COLO668 (cell line): ENCODE results near the gene EXOC3L1.

Source experiments
- DNase-seq: peaks from one replicate; lab custom pipeline; 2025; ENCODE audit not compliant: unreplicated experiment; lab: John Stamatoyannopoulos, UW

EXOC3L1 gene

DNA sequence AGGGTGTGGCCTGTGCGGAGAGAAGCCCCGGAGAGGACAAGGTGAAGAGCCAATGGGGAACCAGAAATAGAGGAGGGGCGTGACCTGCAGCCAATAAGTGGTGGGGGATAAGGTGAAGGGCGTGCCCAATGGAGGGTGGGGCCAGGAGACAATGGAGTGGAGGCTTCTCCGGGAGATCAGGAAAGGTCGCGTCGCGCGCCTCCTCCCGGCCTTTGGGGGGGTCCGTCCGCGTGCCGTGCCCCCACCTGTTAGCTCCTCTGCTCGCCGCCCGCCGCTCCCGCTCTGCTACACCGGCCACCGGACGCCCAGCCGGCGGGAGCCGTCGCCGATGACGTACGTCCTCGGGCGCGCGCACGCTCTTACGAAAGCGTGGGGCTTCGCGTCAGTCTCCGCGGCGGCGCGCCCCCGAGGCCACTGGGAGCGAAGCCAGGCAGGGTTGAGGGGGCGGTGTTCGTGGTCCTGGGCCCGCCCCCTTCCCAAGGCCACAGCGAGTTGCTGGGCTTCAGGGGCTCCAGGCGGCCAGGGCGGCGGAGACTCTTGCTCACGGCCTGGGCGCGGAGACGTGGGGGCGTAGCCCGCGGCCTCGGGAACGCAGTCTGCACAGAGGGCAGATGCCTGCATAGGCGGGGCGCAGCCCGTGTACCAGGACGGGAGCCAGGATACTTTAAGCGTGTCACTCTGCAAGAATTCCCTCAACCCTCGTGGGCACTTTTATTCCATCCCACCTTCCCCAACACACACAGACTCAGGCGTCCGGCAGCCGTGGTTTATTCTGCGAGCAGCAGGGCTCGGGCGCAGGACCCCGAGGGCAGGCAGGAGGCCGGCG lies 6.1 kb downstream of the EXOC3L1 start, which contains the start of gene MATCAP1:
Gene MATCAP1, minus strand, starts transcription at position 337 of the 826 bp plus-strand sequence. CDS start 3,353 bp downstream, outside the sequence.
- peak; percentile 98 for DNase-seq

DNA sequence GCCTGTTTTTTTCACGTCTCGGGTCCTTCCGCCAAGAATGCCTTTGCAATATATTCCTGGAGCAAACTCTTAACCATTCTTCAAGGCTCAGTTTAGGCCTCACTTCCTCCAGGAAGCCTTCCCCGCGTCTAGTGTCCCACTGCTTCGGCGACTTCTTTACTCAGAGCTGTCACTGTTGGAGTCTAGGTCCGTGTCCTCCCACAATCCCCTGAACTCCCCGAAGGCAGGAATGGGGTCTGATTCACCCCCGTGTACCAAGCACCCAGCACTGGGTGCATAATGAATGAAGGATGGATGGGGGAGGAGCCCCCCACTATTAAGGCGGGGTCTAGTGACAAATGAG lies 6.7 kb downstream of the EXOC3L1 start:
- DNase-seq = no peak

DNA sequence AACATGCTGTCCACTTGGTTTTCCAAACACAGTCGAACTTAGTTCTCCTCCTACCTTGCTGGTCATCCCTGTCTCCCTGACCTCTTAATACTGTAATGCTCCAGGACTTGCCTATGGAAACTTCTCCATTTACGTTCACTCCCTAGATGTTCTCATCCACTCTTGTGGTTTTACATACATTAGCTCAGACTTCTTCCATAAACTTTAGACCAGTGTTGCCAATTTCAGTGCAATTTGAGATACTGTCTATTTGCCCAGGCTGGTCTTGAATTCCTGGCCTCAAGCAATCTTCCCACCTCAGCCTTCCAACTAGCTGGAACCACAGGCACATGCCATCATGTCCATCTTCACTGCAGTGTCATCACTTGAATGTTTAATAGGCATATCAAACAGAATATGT lies 7.6 kb downstream of the EXOC3L1 start:
- no peak for DNase-seq

DNA sequence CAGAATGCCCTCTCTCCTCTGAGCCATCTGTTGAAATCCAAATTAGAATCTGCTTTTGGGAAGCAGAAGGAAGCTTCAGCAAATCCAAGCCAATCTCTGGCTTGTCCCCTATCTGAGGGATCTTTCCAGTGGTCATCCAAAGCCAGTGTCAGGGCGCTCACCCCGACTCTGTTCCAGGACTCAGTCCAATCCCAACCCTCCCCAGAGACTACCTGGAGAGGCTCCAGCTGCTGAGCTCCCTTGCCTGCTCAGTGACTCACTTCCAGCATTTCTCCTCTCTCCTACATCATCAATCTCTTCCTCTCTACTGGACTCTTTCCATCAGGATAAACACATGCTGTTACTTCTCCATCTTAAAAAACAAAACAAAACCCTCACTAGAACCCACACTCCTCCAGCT lies 8.6 kb downstream of the EXOC3L1 start:
- no peak for DNase-seq

DNA sequence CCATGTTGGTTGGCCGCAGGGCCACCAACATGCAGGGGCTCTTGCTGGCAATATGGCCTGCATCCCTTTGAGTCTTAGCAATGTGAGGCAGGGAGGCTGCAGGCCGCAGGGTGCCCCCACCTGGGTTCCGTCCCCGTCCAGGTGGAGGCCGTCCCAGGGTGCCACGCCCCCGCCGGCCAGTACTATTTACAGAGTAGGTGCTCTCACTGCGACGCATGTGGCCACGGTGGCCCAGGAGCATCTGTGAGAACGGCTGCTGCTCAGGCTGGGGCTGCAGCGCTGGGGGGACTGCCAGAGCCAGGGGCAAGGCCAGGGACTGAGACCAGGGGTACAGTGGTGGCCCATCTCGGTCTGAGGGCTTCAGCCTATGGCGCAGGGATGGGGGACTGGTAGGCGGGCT lies 9.8 kb downstream of the EXOC3L1 start:
- no peak for DNase-seq

DNA sequence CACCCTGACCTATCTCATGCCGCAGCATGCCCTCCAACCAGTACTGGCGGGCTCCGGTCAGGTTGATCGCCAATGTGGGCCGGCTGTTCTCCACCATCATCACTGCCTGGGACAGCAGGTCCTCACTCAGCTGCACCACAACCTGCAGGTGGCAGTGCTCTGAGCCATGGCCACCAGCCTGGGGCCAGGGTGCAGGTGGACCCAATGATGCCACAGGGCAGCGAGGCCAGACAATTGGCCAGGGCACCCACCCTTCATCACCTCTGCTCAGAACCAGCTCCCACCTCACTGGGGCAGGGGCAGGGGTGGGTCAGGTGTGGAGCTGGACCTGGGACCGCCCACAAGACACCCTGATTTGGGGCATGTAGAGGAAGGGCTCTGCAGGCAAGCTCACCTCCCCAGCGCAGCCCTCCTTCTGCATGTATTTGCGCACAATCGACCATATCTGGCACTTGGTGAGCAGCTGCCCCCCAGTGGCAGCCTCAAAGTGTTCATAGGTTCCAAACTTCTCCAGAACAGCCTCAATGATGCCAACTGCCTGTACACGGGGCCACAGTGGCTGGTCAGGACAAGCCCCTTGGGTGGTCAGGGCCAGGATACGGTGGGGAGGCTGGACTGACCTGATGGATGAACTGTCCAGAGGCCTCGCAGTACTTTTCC lies 10.4 kb downstream of the EXOC3L1 start:
- peak; percentile 24 for DNase-seq

DNA sequence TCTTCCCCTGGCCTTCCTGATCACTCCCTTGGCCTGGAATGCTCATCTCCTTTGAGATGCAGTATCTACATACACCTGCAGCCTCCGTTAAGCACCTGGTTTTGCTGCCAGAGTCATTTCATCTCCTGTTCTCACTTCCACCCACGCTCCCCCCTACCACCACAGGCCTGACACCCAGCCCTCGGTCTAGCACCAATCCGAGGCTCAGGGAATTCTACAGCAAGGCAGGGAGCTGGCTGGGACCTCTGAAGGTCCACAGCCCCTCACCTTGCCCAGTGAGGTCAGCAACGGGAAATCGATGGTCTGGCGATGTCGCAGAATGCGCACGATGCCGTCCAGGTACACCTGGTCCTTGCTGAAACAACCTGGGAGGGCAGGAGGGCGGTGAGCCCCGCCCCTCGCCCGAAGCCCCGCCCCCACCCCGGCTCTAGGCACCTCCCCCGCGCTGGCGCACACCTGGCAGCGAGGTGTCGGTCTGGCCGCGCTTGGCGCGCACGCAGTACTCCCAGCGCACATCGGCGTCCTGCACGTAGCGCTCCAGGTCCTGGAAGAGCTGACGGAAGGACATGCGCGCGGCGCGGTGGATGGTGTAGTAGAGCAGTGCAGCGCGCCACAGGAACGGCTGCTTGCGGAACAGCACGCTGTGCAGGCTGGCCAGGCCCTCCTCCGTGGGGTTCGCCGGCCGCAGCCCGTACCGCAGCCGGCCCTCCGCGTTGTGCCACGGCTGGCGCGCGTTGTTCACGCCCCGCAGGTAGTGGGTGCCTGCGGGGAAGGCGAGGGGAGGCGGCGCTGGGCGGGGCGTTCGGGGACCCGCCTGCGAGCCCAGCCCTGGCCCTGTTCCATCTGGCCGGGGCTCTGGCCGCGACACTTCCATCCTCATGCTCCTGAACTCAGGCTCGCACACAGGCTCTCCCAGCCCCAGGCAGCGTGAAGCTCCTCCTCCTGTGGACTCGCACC lies 11.9 kb downstream of the EXOC3L1 start:
- DNase-seq = peak; percentile 97

DNA sequence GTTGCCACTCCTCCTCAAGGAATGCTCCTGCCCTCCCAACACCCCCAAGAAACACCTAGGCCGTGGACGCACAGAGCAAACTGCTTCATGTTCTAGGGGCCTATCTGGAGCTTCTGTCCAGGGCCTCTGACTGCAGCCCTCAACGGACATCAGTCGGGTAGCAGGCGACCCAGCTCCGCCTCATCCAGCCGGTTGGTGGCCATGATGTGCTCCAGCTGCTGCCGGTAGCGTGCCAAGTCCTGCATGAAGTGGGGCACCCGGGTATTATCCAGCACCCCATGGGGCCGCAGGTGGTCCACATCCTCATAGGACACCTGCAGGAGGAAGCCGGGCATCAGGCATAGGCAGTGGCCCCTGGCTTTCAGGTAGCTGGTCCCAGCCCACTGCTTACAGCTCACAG lies 13.3 kb downstream of the EXOC3L1 start:
- peak; percentile 43 for DNase-seq

DNA sequence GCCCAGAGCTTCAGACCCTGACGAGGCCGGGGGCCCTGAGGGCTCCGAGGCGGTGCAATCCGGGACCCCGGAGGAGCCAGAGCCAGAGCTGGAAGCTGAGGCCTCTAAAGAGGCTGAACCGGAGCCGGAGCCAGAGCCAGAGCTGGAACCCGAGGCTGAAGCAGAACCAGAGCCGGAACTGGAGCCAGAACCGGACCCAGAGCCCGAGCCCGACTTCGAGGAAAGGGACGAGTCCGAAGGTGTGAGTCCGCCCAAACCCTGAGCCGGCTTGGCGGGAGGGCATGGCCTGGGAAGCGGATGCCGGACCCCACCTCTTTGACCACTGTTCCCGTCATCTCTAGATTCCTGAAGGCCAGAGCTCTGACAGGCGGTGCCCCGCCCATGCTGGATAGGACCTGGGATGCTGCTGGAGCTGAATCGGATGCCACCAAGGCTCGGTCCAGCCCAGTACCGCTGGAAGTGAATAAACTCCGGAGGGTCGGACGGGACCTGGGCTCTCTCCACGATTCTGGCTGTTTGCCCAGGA lies 15.2 kb downstream of the EXOC3L1 start:
- no peak for DNase-seq

DNA sequence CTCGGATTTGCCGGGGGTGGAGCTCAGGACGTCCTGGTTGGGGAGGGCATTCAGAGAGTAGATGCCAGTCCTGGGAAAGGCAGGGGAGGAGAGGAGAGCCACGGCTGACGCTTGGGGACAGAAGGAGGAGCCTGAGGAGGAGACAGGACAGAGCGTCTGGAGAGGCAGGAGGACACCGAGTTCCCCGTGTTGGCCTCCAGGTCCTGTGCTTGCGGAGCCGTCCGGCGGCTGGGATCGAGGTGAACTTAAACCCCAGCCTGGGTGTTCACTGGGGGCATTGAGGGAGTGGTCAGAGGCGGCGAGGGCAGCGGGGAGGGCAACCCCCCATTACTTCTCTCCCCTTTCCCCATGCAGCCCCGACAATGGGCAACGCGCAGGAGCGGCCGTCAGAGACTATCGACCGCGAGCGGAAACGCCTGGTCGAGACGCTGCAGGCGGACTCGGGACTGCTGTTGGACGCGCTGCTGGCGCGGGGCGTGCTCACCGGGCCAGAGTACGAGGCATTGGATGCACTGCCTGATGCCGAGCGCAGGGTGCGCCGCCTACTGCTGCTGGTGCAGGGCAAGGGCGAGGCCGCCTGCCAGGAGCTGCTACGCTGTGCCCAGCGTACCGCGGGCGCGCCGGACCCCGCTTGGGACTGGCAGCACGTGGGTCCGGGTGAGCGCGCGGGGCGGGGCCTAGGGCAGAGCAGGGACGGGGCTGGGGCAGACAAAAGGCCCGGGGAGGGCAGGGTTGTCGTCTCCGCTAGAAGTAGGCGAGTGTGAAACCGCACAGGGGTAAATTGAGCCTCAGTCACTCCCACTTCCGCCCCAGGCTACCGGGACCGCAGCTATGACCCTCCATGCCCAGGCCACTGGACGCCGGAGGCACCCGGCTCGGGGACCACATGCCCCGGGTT lies 15.9 kb downstream of the EXOC3L1 start:
- DNase-seq = peak; percentile 92

DNA sequence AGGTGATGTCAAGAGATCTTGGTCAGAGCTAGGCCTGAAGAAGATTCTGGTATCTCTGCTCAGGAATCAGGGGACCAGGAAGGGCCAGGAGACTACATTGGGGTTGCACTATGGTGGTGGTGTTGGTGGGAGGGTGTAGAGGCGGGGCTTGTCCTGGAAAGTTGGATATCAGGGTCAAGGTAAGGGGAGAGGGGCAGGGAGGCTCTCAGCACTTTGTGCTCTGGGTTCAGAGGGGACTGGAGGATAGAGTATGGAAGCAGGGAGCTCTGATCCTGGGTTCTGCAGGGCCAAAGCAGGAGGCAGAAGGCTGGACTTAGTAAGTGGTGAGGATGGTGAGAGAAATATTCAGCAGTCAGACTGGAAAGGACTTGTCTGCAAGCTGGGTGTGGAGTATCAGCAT lies 16.6 kb downstream of the EXOC3L1 start:
- DNase-seq = no peak

DNA sequence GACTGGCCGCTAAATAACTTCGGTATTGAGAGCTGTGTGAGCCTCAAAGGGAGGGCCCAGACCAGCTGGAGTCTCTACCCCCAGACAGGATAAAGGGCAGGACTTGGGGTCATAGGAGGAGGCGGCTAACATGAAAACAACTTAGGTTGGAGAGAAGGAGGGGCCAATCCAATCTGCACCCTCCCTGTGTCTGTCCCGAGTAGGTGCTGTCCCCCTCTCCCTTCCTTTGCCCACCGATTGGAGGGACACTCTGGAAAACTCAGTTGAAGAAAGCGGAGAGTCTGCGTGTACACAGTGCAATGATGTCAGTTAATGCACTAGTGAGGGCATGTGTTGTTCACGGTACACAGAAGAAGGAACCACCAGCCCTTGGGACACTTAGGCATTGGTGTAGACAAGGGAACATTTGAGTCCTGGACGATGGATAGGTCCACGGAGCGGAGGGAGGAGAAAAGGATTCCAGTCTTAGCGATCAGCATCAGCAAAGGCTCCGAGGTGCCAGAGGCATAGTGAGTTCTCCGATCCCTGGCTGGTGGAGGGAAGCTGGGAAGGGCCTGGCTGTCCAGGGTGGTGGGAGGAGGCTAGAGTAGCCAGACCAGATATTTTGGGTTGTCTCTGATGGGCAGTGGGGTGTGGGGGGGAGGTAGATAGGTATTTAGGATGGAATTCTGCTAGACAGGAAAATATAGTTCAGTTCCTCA lies 18.8 kb downstream of the EXOC3L1 start:
- DNase-seq = peak; percentile 28

DNA sequence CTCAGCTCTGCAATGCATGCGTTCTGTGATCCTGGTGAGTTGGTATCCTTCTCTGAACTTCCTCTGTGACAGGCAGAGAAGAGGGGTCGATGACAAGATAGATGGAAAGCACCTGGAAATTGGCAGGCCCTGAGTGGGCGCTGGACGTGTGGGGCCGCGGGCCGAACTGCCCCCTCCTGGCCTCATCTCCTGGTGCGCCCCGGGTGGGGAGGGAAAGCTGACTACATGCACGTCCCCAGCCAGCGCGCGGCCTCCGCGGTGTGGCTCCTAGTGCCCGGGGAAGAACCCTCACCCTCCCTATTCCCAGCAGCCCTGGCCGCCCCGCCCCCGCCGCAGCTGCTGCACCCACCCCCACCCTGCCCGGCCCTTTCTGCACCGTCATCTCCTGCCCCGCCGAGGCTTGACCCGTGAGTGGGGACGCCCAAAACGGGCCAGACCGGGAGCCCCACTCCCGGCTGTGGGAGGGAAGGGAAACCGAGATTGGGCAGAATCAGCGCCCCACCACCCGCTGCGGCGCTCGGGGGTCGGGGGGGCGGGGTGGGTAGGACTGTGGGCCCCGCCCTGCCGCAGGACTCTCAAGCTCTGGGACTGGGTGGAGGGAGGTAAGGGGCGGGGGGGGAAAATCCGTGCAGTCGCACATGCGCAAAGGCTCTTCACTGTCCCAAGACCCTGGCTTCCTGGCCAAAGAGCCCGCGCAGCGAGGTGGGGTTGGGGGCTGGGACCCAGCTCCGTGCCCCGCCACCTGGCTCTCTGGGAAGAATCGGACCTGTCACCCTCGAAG lies 19.6 kb downstream of the EXOC3L1 start, which contains the start of gene NOL3:
Gene NOL3, plus strand, starts transcription at position 371 of the 781 bp plus-strand sequence.
- DNase-seq = peak; percentile 85

DNA sequence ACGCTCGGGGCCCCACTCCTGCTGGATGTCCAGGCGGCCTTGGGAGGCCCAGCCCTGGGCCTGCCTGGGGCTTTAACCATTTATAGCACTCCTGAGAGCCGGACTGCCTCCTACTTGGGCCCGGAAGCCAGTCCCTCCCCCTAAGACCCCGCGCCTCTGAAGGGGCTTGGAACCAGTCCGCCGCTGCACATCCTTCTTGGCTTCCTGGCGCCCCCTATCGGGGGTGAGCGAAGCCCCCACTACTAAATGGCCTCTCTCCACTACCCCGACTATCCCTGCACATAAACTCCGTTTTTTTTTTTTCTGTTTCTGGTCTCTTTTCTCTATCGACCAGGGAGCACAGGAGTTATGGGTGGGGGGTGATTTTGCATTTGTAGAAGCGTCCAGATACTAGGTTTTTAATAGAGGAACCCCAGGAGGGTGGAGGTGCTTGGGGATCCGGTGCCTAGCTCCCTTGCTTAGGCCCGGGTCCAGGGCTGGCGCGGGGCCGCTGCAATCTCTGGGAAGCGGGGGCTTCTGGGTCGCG lies 20.2 kb downstream of the EXOC3L1 start:
- peak; percentile 53 for DNase-seq

DNA sequence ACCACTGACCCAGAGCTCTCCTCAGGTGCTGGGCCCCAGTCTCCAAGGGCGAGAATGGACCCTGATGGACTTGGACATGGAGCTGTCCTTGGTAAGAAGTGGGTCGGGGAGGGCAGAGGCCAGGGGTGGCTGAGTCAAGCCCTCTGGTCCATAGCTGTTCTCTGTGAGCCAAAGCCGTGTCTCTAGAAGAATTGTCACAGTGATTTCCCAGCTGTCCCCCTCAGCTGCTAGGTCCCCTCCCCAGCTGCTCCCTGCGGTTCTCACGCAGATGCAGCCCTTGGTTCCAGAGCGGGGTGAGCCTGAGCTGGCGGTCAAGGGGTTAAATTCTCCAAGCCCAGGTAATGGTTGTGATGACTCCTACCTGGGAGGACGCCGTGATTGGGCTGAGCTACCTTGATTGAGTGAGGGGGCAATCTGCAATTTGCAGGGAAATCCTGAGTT lies 20.9 kb downstream of the EXOC3L1 start:
- DNase-seq = no peak

DNA sequence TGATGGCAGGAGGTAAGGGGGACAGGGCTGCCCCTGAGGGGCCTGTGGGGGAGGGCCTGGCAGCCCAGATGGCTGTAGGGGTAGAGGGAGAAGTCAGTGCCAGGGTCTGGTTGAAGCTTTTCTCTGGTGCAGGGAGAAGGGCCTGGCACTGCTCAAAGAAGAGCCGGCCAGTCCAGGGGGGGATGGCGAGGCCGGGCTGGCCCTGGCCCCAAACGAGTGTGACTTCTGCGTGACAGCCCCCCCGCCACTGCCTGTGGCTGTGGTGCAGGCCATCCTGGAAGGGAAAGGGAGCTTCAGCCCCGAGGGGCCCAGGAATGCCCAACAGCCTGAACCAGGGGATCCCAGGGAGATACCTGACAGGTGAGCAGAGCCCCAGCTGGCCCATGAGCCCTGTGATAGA lies 22.3 kb downstream of the EXOC3L1 start:
- no peak for DNase-seq

DNA sequence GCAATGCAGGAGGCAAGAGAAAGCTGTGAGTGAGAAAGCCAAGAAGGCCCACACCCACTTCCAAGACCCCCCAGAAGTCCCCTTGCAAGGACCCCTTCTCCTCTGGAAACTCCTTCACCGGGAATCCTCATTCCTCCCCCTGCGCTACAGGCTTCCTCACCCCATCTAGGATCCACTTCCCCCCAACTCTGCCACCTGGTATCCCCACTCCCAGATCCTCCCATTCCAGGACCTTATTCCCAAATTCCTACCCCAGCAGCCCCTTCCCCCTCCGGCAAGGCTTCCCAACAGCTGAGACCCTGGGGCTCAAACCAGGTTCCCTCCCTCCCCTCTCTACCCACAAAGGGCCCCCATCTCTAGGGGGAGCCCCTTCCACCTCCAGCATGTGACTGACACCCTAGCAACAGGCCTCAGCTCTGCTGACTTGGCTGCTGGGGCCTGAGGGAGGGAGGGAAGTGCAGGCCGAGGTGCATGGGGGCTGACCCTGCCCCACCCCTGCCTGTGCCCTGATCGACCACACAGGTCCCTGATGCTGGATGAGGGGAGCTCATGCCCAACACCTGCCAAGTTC lies 23.3 kb downstream of the EXOC3L1 start:
- DNase-seq = no peak

DNA sequence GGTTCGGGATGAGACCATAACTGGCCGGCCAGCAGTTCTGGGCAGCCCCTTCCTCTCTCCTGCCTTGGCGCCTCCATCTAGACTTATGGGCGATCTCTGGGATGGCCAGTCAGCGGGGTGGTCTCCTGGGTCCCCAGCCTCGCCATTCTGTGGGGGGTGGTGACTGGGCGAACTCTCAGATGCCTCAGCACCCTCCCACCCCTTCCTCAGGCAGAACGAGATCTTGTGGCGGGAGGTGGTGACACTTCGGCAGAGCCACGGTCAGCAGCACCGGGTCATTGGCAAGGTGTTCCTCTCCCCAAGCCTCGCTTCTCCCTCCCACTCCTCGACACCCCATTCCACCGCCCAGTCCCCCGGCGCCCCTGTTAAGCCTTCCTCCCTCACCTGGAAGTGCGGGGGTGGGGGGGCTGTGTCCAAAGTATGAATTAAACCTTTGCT lies 23.8 kb downstream of the EXOC3L1 start:
- no peak for DNase-seq
